Transverse colon (tissue), 4 donors: Measurements from ENCODE around the gene PANK3.
"Not testable (repeated sequence)": the region's sequence is repeated elsewhere in the genome, so short reads cannot be mapped to it uniquely, and the experiment has no call there.

Experiments
- CTCF ChIP-seq, 5 experiments: fragments of 200-600 bp in 3 of 5; fragments of 450-650 bp in 2 of 5; sonication (generic) in 3 of 5; IDR thresholded peaks; 1 replicate in 2 of 5; 2 replicates in 3 of 5; pipeline ENCODE4 v1.5.1; 2016 to 2017; ENCODE audit warnings: antibody characterized with exemption in 5 of 5, inconsistent platforms in 3 of 5, mild to moderate bottlenecking in 2 of 5, moderate library complexity in 1 of 5
- POLR2A ChIP-seq: fragments of 450-650 bp; IDR thresholded peaks from one replicate; pipeline ENCODE4 v1.6.1; 2016; ENCODE audit warnings: antibody characterized with exemption, mild to moderate bottlenecking, moderate library complexity
- POLR2AphosphoS5 ChIP-seq, 3 donors: sonication (generic); formaldehyde crosslinking; IDR thresholded peaks; one replicate each; pipeline ENCODE4 v1.6.1; 2016; ENCODE audit warnings: antibody characterized with exemption in 3 of 3

GRCh38 chr5:168534351-168534750 is 44.8 kb downstream of the PANK3 start:
- TF ChIP-seq POLR2A; CTCF (IDR thresholded peaks at IDR 0.05); POLR2AphosphoS5 (IDR thresholded peaks at IDR 0.05): not testable (repeated sequence)
